ENCODE results near the gene PACS1.
"Not testable (repeated sequence)": the region's sequence is repeated elsewhere in the genome, so short reads cannot be mapped to it uniquely, and the experiment has no call there.

PACS1 gene

GRCh38 chr11:66069715-66070603 is at the start of gene PACS1:
PACS1 (plus strand) TSS chr11:66070272; CDS start chr11:66070487, 215 bp downstream.
- DNase-seq, result peak; percentile 52 to 79 (median 78)

- no peak for DNase-seq
These were observed 49.3 kb upstream of the PACS1 start for GRCh38 chr11:66020618-66021357.

GRCh38 chr11:66022401-66023185 is 47.5 kb upstream of the PACS1 start:
- peak; percentile 64 to 82 (median 69) for DNase-seq

GRCh38 chr11:66023186-66023440 is 47.0 kb upstream of the PACS1 start:
- not testable (repeated sequence) for DNase-seq

GRCh38 chr11:66026017-66026529 is 44.0 kb upstream of the PACS1 start, which contains the start of gene CATSPER1:
CATSPER1 (minus strand) TSS chr11:66026479; CDS start chr11:66026379, 100 bp downstream.
- DNase-seq, result no peak

- no peak for DNase-seq
These were observed 36.9 kb upstream of the PACS1 start for GRCh38 chr11:66032957-66033735.

GRCh38 chr11:66035653-66036333 is 34.3 kb upstream of the PACS1 start:
- DNase-seq, result no peak

- no peak for DNase-seq
These were observed 33.8 kb upstream of the PACS1 start for GRCh38 chr11:66036334-66036710.

GRCh38 chr11:66037327-66037726 is 32.7 kb upstream of the PACS1 start:
- DNase-seq, result no peak

- no peak for DNase-seq
These were observed 30.3 kb upstream of the PACS1 start for GRCh38 chr11:66039765-66040164.

- DNase-seq, result no peak
These were observed 27.7 kb upstream of the PACS1 start for GRCh38 chr11:66042227-66042995.

GRCh38 chr11:66042996-66043906 is 26.8 kb upstream of the PACS1 start:
- no peak for DNase-seq

- no peak for DNase-seq
These were observed 25.3 kb upstream of the PACS1 start for GRCh38 chr11:66044757-66045156.

GRCh38 chr11:66045177-66045639 is 24.9 kb upstream of the PACS1 start:
- DNase-seq, result peak; percentile 58 to 81 (median 69)

GRCh38 chr11:66046901-66047300 is 23.2 kb upstream of the PACS1 start:
- DNase-seq, result no peak

GRCh38 chr11:66047541-66048365 is 22.3 kb upstream of the PACS1 start:
- no peak for DNase-seq

GRCh38 chr11:66048547-66049323 is 21.3 kb upstream of the PACS1 start, which contains the start of gene GAL3ST3:
GAL3ST3 (minus strand) TSS chr11:66049161; CDS start chr11:66045415, 3,746 bp downstream.
- peak in 2 of 3 experiments; percentile 23 to 44 for DNase-seq
